IPS DF 4.7 (cell line): ENCODE data around the gene MFSD1.

ENCODE experiments used
- DNase-seq: peaks from one replicate; pipeline ENCODE4 v3.0.0-alpha.2; 2013; ENCODE audit warnings: low spot score; ENCODE audit errors: extremely low read depth

The MFSD1 gene

DNA sequence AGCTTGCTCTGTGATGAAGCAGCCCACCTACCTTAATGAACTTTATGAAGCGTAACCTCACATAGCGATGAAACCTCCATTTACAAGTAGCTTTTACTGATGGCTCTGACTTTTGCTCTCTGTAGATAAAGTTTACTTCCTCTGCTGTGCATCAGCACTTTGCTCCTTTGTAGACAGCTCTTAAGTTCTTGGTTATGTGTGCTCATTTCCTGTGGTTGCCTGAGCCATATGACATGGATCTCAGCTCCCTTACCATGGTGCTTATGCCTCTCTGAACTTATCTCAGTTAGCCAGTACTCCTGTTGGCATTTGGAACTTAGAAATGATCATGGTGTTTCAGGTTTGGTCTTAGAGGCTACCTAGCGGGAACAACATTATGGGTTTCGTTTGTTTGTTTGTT, 7.8 kb downstream of the MFSD1 start:
- no peak for DNase-seq

DNA sequence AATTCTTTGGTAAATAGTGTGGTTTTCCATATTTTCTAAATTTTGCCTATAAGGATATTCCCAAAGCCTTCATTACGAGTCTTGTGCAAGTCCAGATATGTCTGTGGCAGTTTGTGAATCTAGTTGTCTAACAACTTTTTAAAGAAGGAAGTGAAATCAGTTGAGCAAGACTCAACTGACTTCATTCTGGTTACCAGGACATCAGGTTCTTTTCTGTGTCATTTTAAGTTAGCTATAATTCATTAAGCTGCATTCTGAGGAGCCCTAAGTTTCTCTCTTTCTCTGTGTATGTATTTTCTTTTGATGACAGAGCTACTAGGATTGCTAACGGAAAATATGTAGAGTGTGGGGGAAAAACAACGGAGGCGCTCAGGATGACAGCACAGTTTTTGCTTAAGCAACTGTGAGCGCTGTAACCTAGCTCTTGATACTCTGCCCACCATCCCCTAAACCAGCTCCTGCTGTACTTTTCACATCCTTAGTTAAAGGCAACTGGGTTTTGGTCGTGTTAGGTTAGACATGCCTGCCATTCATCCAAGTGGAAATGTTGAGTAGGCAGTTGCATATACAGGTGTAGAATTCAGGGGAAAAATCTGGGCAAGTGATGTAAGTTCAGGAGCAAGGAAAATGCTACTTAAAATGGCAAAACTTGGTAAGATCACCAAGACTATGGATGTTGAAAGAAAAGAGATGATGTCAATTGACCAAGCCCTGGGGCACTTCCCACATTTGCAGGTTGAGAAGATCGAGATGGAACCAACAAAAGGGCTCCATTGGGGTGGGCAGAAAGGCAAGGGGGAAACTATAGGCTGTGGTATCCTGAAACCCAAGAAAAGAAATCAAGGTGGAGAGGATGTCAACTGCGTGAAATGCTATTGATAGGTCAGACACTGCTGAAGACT, 9.2 kb downstream of the MFSD1 start:
- no peak for DNase-seq

DNA sequence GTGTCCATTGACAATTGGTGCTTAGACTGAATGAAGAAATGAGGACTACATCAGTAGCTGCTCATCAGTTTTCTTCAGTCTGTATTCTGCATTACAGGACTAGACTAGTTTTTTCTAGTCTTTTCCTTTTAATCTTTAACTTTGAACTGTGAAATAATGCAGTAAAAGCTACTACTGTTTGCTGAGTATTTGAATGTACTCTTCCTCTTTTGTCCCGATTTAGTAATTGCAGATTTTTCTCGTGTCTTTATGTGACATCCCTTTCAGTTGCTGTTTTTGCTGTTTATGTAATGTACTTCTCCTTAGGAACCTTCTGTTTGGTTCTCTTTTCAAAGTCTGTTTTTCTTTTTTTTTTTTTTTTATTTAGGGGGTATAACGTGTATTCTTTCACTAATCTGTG, 17.4 kb downstream of the MFSD1 start:
- DNase-seq, result no peak

DNA sequence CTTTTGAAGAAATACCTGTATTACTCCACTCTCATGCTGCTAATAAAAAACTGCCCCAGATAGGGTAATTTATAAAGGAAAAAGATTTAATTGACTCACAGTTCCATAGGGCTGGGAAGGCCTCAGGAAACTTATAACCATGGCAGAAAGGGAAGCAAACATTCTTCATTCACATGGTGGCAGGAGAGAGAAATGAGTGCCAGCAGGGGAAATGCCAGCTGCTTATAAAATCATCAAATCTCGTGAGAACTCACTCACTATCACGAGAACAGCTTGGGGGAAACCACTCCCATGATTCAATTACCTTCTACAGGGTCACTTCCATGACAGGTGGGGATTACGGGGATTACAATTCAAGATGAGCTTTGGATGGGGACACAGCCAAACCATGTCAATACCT, 18.7 kb downstream of the MFSD1 start:
- no peak for DNase-seq

DNA sequence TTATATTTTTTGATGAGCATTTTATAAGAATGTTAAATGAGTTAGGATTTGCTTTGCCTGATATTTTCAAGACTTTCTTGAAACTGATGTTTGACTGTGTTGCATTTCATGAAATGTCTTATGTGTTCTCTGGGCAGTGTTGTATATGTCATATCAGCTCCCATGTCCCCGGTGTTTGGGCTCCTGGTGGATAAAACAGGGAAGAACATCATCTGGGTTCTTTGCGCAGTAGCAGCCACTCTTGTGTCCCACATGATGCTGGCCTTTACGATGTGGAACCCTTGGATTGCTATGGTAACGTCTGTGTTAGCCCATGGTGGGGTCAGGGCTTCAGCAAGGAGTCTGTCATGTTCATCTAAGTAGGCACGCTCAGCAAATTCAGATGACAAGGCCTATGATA, 20.0 kb downstream of the MFSD1 start:
- no peak for DNase-seq

DNA sequence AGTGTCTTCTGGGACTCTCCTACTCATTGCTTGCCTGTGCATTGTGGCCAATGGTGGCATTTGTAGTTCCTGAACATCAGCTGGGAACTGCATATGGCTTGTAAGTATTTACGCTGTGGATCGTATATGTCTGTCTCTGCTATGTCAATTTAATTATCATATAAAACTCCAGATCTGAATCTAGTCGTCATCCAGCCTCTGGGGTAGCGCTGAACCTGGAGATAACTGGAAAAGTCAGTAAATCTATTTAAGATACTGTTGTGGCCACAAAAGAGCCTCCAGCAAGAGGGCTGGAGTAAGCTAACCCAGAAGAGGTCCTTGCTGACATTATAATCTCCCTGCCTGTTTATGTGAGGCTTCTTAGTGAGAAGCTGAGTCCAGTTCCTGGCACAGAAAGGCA, 21.6 kb downstream of the MFSD1 start:
- DNase-seq, result no peak

DNA sequence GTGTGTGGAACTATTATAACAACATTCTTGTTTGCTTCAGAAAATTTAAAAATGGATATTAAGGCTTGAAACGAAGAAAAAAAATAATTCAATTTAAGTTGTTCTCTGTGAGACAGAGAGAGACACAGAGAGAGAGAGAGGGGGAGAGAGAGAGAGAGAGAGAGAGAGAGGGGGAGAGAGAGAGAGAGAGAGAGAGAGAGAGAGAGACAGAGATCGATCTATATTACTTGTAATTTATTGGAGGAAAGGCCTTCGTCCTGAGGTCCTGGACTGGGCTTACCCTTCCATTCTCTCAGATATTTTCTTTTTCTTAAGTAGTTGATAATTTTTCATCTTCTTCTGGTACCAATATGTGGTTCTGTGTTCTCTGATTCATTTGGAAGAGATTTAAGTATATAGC, 25.9 kb downstream of the MFSD1 start:
- DNase-seq, result no peak

DNA sequence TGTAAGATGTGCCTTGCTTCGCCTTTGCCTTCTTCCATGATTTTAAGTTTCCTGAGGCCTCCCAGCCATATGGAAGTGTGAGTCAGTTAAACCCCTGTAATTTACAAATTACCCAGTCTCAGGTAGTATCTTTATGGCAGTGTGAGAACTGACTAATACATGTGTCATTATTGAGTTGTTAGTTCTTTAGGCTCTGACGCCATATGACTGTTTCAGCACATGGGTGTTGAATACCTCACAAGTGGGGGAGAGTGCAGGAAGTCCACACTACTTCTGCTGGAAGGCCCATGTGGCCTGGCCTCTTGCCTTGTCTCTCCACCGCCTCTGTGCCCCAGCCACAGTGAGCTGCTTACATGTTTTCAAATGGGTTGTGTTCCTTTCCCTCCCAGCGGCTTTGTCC, 28.5 kb downstream of the MFSD1 start:
- DNase-seq, result no peak

DNA sequence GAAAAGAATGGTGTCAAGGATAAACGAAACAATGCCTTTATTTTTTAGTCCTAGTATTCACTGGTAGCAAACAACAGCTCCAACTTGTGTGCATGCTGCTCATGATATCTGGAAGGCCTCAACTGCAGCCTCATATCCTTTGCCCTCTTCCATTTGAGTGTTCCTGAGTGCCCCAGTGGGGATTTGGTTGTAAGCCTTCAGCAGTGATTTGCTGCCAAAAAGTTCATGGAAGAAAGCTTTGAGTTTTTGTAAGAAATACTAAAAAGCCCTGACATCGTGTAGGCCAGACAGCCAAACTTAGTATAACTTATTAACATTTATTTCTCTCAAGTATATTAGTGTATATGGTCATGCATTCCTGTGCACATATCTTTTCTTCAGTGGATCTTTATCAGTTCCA, 30.0 kb downstream of the MFSD1 start:
- no peak for DNase-seq

DNA sequence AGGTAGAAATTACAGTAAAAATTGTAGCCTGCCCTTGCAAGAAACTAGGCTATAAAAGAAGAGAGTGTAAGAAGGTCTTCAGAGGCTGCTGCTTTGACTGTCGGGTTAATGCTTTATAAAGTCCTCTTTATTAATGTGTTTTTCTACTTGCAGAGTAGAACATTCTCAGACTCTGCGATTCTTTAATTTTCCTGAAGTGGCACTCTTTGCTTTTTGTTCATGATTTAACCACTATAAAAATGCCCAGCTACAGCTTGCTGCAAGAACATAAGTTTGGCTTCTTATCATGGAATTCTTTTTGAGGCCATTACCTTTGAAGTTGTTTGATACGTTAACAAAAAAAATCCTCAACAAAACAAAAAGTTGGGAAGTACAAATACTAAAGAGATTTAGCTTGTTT, 33.8 kb downstream of the MFSD1 start:
- DNase-seq, result no peak

DNA sequence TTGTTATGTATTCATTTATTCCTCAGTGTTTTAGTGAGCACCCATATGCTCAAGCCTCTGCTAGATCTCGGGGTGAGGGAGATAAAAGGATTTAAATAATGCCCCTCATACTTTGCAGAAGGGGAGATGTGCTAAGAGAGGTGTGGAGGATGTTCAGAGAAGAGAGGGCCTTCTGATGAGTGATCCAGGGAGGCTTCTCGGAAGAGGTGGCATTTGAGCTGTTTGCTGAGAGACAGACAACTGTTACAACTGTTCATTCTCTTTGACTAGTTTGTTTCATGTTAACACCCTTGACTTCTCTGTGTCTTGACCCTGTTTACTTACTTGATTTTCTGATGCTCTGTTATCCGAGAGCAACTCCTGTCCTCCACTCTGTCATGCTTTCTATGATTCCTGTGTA, 34.5 kb downstream of the MFSD1 start:
- no peak for DNase-seq

DNA sequence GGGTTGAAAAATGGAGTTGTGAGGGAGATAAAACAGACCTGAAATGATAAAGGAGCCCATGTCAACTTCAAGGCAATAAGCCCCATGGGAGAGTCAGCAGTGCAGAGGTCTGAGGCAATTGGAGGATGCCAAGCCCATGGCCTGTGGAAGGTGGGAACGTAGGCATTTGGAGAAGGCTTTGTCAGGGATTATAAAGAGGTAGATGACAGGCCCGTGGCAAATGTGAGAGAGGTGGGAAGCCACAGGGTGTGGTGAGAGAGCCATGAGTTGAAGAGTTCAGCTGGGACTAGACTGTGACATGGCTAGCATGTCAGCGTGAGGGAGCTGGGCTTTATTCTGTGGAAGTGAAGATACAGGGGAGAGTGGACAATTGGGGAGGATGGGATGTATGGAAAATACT, 35.4 kb downstream of the MFSD1 start:
- no peak for DNase-seq

DNA sequence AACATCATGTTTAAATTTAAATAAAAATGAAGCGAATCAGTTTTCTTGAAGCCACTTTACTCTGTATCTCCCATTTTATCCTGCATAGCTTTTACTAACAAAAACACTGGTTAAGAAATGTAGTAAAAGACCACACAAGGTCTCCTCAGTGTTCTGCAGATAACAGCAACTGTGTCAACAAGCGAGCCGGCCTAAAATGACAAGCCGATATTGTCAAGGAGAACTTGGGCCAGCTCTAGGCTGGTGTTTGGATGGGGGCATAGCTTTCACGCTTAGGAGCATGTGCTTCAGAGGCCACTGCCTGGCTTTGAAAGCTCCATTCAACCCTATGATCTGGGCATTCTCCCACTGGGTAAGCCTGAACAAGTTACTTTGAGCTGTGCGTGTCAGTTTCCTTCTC, 38.1 kb downstream of the MFSD1 start:
- DNase-seq, result no peak

DNA sequence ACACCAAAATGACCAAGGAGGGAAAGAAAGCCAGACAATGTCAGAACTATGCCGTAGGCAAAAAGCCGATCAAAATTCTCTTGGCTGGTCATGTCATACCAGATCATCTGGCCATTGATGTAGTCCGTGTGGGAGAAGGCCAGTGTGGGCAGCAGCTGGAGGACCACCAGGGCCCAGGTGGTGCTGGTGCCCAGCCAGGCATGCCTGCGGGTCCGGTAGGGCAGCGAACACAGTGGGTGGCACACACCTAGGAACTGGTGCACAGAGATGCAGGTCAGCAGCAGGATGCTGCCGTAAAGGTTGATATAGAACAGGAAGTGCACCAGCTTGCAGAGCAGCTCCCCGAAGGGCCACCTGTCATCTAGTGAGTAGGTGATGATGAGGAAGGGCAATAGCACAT, 39.5 kb downstream of the MFSD1 start:
- no peak for DNase-seq

DNA sequence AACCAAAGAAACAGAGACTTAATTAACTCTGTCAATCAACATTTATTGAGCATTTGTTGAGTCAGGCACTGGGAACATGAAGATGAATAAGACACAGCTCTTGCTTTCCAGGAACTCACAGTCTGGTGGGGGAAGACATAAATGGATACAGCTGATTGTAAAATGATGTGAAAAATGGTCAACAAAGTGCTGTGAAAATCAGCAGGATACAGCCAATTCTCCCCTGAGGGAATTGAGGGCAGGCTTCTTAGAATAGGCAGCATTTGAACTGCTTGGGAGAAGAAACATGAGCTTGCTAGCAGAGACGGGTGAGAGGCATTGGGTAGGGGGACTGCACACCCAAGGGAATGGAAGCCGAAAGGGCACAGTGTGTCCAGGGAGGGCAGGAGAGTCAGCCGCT, 41.1 kb downstream of the MFSD1 start:
- no peak for DNase-seq

DNA sequence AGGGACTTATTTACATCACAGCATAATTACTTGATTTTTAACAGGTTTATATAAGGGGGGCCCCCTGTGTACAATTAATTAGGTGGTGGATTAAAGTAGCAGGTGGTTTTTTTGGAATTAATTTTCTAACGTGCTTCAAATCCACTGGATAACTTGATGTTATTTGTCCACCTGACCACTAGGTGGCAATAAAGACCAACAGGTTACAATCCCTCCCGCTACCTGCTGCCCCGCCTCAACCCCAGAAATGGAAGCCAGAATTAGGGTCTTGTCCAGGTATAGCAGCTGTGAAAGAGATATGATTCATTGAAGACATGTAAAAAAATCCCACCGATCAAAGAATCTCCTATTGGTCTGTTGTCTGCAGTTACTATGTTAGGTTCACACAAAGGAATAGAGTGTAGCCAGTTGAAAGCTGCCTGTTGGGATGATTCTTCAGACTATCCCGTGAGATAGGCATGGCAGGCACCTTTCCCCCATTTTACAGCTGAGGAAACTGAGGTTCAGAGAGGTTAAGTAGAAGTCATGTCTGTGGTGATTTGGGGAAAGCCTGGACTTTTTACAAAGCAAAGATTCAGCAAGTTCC, 44.0 kb downstream of the MFSD1 start:
- no peak for DNase-seq

DNA sequence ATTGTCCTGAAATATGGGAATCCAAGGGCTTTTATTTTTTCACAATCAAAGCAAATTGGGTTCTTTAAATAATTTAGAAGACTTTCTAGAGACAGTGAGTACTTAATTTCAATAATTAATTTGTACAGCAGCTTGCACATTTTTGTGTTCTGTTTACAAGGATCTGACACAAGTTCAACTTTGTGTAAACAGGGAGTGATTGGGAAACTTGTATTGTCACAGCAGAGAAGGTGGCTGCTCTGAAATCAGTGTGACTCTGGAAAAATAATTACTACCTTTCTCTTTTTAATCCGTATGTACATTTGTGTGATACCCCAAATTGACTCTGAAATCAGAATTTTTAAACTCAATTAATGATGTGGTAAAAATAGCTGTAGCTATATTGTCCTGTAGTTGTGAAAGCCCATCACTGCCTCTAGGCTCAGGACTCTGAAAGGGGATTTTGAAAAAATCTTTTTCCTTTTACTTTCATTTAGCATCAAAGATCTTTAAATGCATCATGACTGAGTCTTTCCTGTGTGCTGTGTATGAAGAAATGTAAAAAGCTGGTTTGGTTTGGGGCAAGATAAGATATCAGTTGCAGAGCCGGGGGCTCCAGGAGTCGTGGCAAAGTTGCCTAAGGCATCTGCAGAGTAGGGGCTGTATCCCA, 45.1 kb downstream of the MFSD1 start:
- DNase-seq, result no peak

DNA sequence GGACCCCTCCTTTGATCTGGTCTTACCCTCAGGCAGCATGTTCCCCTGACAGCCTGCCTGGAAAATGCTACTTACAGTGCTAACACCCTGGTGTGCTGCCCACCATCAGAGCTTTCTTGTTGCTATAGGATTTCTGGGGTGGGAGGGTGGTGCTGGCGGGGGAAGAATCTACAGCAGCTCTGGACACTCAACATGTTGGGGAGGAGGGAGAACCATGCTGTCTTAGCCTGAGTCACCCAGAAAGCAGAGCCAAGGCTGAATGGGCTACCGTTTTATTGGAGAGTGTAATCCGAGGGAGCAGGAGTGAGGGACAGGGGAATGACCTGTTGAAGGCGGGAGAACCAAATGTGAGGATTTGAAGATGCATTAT, 45.6 kb downstream of the MFSD1 start:
- DNase-seq, result no peak

DNA sequence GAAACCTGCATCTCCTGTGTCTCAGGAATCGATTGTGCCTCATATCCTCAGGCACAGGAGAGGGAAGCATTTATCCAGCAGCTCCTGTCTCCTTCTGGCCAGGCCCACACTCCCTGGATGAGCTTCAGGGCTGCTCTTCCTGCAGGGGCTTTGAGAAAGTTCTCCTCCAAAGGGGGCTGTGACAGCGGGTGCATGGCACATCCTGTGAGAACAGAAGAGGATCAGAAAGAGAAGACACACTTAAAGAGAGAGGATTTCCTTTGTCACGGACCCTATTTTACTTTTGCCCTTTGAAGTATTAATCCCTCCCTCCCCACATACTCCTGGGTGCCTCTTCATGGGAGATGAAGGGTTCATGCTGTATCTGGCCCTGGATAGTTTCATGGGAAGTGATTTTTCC, 46.0 kb downstream of the MFSD1 start:
- no peak for DNase-seq

DNA sequence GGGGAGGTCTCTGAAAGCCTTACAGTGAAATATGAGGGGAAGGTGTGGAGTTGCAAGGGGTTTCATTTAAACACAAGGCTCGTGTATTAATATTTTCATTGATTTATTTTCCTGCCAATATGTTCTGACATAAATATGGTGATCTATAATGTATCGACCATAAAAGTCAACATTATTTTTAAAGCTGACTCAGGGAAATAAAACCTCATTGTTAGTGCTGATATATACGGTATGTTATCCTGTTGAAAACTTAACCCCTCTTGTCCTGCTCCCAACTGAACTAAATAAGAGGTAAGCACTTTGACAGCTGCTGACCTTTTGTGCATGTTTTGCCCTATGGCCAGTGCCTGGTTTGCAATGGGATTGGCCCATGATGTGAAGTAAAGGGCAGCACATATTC, 47.9 kb downstream of the MFSD1 start:
- DNase-seq, result no peak

DNA sequence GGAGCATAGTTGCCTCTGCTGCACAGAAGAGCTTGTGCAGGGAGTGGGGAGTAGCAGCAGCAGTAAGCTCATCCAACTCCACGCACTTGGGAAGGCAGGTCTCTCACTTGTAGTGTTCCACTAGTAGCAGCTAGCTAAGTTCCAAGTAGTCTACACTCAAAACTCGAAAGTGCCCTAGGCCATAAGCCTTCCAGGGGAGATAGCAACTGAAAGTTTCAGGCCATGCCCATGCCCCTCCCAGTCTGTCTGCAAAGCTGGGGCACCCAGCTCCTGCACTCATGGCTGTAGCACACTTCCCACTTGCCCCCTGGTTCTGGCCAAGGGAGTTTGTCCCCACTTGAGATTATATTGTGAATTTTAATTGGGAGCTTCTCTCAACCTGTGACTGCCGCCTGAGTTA, 57.5 kb downstream of the MFSD1 start:
- DNase-seq, result no peak

DNA sequence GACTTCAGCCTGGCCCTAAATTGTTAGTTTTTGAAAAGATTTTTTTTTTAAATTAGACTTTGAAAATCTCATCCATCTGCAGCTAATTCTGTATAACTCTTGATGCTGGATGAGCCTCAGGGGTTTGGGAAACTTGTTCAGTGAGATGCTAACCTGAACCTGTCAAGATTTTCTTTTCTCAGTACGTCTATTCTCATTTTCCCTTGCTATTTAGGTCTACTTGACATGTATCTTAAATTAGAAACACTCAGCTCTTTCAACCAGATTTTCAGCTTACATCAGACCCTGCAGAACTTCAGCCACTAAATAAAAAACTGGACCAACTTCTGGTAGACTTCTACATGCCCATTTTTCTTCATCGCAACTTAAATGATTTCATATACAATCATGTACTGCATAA, 61.4 kb downstream of the MFSD1 start:
- DNase-seq, result no peak

DNA sequence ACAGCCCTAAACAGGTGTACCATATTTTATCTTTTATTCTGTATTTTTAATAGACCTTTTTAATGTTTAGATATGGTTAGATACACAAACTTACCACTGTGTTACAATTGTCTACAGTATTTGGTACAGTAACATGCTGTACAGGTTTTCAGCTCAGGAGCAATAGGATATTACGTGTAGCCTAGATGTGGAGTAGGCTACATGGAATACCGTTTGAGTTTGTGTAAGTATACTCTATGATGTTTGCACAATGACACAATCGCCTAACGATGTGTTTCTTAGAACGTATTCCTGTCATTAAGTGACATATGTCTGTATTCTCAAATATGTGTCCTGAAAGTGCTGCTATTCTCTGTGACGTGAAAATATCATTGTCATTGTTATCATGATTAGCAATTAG, 62.6 kb downstream of the MFSD1 start:
- no peak for DNase-seq
